Ovary (tissue), 3 donors: ENCODE results near the gene CD28.

Source experiments
- EP300 ChIP-seq: sonication (generic); formaldehyde crosslinking; IDR thresholded peaks from one replicate; pipeline ENCODE4 v1.6.1; 2017; ENCODE audit warnings: antibody characterized with exemption
- POLR2A ChIP-seq: fragments of 450-650 bp; IDR thresholded peaks from one replicate; pipeline ENCODE4 v1.6.1; 2017; ENCODE audit warnings: antibody characterized with exemption, mild to moderate bottlenecking, moderate library complexity
- TF ChIP-seq, protein P1 (sequence below), 3 donors: fragments of 450-650 bp in 2 of 3; fragments of 200-600 bp in 1 of 3; IDR thresholded peaks; one replicate each; pipeline versions ENCODE4 v1.5.1 to v1.8.0; 2016 to 2022; ENCODE audit warnings: antibody characterized with exemption in 3 of 3, mild to moderate bottlenecking in 1 of 3
- donor health status: DM: no; HTN: no; CAD: no.

DNA sequence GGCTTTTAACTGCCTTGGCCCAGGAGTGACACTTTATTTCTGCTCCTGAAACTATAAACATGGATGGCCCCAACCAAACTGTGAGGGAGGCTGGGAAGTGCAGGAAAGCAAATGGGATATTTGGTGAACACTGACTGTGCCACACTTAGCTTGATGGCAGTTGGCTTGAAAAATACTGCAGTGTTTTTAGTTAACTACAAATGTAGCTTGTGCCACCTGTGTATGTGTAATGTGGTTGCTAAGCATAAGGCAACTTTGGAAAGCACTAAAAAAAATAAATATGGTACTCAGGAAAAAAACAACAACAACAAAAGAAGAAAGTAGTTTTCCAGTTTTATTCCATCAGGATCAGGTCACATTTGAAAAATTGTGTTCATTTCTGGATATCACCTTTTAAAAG, 73.8 kb downstream of the CD28 start:
- TF ChIP-seq EP300 (no peak), POLR2A (no peak)
- TF ChIP-seq, protein P1, sequence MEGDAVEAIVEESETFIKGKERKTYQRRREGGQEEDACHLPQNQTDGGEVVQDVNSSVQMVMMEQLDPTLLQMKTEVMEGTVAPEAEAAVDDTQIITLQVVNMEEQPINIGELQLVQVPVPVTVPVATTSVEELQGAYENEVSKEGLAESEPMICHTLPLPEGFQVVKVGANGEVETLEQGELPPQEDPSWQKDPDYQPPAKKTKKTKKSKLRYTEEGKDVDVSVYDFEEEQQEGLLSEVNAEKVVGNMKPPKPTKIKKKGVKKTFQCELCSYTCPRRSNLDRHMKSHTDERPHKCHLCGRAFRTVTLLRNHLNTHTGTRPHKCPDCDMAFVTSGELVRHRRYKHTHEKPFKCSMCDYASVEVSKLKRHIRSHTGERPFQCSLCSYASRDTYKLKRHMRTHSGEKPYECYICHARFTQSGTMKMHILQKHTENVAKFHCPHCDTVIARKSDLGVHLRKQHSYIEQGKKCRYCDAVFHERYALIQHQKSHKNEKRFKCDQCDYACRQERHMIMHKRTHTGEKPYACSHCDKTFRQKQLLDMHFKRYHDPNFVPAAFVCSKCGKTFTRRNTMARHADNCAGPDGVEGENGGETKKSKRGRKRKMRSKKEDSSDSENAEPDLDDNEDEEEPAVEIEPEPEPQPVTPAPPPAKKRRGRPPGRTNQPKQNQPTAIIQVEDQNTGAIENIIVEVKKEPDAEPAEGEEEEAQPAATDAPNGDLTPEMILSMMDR (IDR thresholded peaks at IDR 0.05), result no peak
